GM18502 (cell line): ENCODE results near the gene SLC50A1.
"Not testable (repeated sequence)": the region's sequence is repeated elsewhere in the genome, so short reads cannot be mapped to it uniquely, and the experiment has no call there.

Experiments
- ATAC-seq: cut with Tn5 transposase; IDR thresholded peaks from one replicate; pipeline ENCODE4 v1.9.1; 2021; ENCODE audit warnings: mild to moderate bottlenecking; ENCODE audit not compliant: unreplicated experiment, poor library complexity

SLC50A1 gene

GRCh38 chr1:155131856-155132255, 3.8 kb upstream of the SLC50A1 start:
- ATAC-seq = no peak

- ATAC-seq = no peak
These were observed 1.8 kb upstream of the SLC50A1 start for GRCh38 chr1:155133799-155134281.

DNA sequence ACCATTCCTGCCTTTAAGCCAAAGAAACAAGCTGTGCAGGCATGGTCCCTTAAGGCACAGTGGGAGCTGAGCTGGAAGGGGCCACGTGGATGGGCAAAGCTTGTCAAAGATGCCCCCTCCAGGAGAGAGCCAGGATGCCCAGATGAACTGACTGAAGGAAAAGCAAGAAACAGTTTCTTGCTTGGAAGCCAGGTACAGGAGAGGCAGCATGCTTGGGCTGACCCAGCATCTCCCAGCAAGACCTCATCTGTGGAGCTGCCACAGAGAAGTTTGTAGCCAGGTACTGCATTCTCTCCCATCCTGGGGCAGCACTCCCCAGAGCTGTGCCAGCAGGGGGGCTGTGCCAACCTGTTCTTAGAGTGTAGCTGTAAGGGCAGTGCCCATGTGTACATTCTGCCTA, 1.3 kb upstream of the SLC50A1 start:
- no peak for ATAC-seq

DNA sequence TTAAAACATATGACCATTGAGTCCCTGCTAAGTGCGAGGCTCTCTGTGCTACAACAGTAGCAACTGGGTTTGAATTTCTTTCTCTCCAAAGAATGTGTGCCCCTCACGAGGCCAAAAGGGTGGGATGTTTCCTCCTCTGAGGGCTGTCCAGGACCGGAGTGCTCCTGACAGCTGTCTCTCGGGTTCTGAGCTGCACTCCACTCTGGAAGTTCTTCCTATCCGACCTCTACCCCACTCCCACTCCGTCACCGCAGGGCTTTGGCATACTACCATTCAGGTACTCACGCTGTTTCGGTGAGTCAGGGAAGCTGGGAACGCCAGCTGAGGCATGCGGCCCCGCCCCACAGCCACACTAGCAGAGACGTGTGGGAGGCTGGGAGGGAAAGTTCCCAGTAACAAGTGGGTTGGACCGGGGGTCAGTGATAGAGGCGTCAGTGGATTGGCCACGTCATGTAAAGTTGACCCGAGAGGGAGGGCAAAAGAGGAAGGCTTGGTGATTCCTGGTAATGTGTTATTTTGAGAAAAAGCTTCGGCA, 705 bp upstream of the SLC50A1 start:
- ATAC-seq = no peak

GRCh38 chr1:155136748-155137147, 1.1 kb downstream of the SLC50A1 start:
- no peak for ATAC-seq

DNA sequence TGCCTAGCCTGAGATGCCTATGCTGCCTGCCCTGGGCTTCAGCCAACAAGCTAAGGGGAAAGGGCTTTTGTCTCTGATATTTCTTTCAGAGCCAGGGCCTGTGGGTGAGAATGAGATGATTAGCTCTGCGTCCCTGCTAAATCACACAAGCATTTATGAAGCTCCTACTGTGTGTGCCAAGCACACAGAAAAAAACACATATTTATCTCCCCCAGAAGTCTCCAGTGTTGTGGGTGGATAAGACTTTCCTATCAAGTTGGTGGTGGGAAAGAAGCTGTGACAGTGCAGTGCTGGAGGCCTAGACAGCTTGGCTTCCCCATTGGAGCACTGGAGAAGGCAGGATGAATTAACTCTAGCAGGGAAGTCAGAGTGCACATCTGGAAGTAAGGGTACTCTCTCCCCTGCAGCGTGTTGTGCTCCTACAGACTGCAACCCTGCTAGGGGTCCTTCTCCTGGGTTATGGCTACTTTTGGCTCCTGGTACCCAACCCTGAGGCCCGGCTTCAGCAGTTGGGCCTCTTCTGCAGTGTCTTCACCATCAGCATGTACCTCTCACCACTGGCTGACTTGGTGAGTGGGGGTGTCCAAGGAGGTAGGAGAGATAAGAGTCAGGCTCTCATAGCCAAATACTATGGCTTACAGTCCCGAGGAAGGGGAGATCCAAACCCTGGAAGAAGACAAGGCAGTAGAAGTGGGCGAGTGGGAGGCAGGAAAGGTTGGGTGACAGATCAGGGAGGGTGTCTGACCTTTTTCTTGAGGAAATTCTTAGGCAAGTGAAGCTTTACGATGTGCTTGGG, 1.7 kb downstream of the SLC50A1 start:
- no peak for ATAC-seq

DNA sequence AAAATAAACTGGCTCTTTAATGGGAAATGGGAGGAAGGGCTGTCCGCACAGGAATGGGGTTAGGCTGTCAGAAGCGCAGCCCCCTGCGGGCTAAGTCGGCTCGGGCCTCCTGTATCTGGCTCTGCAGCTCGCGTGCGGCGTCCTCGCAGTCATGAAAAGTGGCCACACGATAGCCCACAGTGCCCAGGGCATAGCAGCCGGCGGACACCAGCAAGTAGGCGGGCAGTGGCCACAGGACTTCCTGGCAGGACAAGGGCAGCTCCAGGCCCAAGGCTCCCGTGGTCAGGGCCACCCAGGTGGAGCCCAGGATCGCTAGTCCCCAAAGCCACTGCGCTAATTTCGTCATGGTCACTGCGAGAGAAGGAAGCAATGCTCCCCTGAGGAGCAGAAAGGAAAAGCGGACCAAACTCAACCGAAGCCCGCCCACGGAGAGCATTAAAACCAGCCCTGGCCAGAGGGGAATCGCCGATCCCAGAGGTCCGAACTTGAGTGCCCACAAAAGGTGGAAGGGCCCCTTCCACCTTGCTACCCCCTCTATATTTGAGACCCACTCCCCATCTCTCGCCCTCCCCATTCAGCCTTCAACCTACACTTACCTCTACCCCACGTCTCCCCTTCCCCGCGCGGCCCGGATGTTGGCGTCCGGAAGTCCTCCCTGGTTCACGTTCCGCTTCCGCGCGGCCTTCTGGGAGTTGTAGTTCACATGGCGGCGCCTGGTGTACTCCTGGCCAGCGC, 4.4 kb downstream of the SLC50A1 start, which contains the start of gene DPM3:
Gene DPM3 (minus strand): TSS at position 637 of the 735 bp plus-strand sequence. CDS start 291 bp downstream, at position 346.
- peak; percentile 64 for ATAC-seq

DNA sequence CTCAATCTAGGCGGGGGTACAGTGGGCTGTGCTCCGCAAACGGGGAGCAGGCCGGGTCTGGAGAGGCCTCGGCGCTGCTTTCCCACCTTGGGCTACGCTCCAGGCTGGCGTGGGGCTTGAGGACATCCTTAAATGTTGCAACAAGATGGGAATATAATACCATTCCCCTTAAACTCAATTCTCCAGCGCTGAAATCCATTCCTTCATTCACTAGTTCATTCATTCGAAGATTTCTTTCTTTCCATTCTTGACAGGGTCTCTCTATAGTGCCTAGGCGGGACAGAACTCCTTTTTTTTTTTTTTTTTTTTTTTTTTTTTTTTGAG, 4.9 kb downstream of the SLC50A1 start:
- ATAC-seq = no peak

GRCh38 chr1:155141749-155142148, 6.1 kb downstream of the SLC50A1 start:
- ATAC-seq = no peak

GRCh38 chr1:155145491-155145890, 9.8 kb downstream of the SLC50A1 start:
- ATAC-seq = no peak

GRCh38 chr1:155155996-155156643, 20.5 kb downstream of the SLC50A1 start:
- not testable (repeated sequence) for ATAC-seq

- ATAC-seq = no peak
These were observed 23.3 kb downstream of the SLC50A1 start for GRCh38 chr1:155158991-155159390.

- no peak for ATAC-seq
These were observed 24.5 kb downstream of the SLC50A1 start for GRCh38 chr1:155160128-155160527.

DNA sequence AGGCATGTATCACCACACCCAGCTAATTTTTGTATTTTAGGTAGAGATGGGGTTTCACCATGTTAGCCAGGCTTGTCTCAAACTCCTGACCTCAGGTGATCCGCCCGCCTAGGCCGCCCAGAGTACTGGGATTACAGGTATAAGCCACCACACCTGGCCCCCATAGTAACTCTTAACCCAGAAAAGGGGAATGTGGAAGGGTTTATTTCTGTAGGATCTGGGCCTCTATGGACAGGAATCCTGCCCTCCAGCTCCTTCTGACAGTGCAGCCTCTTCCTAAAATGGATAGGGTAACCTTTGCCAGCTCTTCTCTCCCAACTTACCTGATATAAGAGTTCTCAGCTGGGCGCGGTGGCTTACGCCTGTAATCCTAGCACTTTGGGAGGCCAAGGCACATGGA, 27.0 kb downstream of the SLC50A1 start:
- ATAC-seq = not testable (repeated sequence)

- ATAC-seq = not testable (repeated sequence)
These were observed 28.1 kb downstream of the SLC50A1 start for GRCh38 chr1:155163785-155164184.

DNA sequence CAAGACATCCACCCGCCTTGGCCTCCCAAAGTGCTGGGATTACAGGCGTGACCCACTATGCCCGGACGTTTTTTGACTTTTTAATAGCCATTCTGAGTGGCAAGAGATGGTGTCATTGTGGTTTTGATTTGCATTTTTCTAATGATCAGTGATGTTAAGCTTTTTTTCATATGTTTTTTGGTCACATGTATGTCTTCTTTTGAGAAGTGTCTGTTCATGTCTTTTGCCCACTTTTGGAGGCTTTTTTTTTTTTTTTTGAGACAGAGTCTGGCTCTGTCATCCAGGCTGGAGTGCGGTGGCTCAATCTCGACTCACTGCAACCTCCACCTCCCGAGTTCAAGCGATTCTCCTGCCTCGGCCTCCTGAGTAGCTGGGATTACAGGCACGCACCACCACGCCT, 29.0 kb downstream of the SLC50A1 start:
- not testable (repeated sequence) for ATAC-seq

- no peak for ATAC-seq
These were observed 30.4 kb downstream of the SLC50A1 start for GRCh38 chr1:155166051-155166470.

- no peak for ATAC-seq
These were observed 31.0 kb downstream of the SLC50A1 start for GRCh38 chr1:155166471-155167165.

DNA sequence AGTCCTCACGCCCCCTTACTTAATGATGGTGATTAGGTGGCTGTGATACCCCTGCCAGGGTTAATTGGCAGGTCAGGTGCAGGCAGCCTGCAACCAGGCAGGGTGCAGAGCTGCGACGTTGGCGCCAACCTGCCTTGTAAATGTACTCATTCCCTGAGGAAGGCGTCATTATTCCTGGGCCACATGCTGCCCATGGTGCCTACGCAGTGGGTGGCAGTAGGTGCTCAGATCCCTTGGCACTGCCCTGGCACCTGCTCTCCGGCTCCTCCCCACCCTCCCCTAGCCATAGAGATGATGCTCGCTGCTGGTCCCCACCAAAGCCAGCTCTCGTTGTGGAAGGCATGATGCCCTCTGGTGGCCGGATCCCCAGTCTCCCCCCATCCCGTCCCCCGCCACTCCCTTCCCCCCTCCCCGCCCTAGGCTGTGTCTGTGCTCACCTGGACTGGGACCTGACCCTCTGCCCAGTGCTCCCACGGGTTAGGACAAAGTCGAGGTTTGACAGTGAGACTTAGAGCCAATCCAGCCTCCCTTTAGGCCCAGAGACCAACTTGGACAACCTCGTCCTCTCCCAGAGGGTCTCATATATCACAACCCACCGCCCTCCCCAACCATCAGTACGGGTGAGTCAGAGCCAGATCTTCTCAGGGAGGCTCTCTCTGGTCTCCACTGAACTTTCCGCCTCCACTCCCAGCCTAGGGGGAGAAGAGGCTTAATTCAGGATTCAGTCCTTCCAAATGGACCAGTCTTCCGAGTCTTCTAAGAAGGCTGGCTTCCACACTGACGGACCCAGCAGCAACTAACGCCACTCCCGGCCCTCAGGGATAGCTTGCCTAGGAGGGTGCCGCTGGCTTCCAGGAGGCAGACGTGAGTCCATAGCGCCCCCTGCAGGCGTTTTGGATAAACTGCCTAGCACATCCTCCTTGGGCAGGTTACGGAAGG, 31.8 kb downstream of the SLC50A1 start:
- ATAC-seq = peak; percentile 55
